HG03571 (cell line): ENCODE results near the gene TMEM72.
A peak's percentile ranks its signal among the peaks of the same experiment; 100 is the strongest.
"Not testable (repeated sequence)": the region's sequence is repeated elsewhere in the genome, so short reads cannot be mapped to it uniquely, and the experiment has no call there.

Experiments used
- ATAC-seq: cut with Tn5 transposase; IDR thresholded peaks from one replicate; pipeline ENCODE4 v1.9.1; 2021; ENCODE audit not compliant: unreplicated experiment

The TMEM72 gene

DNA sequence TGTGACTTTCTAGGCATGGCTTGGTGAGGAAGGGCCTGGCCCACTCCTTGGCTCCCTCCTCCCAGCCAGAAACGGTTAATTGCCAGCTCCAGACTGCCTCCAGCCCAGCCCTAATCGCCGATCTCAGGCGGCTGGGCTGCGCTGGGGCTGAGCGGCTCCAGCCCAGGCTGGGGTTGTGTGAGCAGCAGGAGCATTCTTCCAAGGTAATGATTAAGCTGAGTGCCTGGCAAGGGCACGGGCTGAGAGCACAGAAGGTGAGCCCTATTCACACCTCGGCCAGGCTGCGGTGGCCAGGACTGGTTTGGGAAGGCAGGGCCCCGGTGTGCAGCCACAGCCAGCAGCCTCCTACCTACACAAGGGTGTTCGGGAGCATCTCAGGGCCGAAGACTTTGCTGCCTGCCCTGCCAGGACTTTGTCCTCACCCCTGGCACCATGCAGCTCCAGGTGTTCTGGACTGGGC is at the start of gene TMEM72:
TSS of gene TMEM72 (plus strand) at position 257 of the 460 bp plus-strand sequence. CDS start at position 433, 176 bp downstream.
- ATAC-seq, result no peak

DNA sequence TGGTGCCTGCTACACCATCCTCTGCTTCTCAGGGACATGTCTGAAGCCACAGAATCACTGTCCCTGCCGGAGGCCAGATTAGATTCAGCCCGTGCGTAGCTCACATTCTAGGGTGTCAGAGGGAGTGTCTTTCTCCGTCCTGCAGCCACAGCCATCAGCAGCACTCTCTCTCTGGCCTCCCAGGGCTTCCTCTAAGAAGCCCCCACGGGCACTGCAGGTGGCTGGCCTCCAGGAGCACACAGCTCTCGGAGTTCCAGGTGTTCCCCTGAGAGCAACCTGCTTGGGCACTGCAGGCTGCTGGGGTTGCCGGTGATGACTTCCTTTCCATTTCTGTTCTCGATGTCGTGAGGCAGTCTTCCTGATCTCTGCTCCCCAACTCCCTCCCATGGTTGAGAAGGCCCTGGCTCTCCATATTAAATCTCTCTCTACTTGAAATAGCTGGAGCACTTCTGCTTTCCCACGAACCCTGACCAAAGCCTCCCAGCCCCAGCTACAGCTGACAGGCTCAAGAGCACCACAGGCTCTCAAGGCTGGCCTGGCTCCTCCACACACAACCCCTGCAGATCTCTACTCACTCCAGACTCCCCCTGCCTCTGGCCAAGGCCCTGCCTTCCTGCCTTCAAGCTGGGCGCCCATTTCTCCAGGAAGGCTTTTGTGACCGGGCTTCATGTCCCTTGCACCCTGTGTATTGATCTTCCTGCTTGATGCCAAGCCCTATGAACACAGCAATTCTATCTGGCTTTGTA is 49.0 kb upstream of the TMEM72 start:
- ATAC-seq, result no peak

DNA sequence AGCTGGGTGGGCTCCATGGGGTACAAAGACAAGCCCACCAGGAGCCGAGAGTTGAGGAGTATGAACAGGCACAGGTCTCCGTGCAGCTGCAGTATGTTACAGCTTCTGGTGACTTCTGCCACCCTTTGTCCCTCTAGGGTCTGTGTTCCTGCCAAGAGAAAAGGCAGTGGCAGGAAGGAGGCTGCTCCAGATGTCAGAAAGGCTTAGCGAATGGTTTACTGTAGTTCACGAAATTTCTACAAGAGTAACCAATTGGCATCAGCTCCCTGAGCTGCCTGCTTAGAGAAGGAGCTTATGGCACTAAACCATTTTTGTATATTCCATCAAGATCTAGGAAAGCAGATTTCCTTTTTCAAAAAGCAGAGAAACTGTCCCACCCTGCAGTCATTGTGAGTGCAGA is 48.2 kb upstream of the TMEM72 start:
- ATAC-seq, result no peak

DNA sequence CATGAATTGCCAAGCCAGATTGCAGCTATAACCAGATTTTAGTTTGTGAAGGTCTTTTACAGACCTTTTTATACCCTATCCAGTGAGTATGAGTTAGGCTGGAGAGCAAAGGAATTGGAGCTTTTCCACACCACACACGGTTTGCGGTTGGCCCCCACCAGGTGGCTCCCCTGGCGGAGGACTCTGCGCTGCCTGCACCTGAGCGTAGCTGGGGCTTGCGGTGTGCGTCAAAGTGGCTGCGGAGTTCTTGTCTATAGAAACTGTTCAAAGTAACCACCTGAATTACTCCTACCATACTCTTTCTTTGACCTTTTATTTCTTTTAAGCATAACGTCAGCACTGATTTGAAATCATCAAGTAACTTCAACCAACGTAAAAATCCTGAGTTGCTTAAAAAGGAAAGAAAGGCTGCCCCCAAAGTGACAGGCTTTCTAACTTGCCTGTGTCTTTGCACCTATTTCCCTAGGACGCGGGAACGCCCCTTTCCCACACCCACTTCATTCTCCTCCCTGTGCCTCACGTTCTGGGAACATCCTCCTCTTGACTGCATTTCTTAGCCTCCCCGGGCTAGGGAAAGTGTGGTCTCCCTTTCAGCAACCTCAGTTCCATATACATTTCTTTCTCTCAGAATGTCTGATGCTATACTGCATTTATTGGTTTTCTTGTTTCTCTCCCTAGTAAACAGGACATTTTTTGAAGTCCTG is 47.6 kb upstream of the TMEM72 start:
- no peak for ATAC-seq

DNA sequence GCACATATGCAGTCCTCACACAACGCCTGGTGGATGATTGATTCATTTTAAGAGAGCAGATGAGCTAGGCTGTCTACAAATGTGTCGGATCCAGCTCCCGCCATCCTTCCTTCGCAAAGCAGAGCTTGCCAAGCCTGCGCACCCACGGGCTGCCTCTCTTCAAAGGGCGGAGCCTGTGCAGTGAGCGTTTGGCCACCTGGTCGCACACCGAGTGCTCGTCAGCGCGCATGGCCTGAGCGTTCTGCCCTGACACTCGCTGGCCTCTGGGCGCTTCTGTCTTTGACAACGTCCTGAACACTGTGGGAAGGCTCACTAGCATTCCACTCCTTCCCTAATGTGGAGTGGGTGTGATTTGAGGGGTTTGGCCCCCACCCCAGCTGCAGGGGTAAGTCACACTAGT is 47.1 kb upstream of the TMEM72 start:
- ATAC-seq, result no peak

DNA sequence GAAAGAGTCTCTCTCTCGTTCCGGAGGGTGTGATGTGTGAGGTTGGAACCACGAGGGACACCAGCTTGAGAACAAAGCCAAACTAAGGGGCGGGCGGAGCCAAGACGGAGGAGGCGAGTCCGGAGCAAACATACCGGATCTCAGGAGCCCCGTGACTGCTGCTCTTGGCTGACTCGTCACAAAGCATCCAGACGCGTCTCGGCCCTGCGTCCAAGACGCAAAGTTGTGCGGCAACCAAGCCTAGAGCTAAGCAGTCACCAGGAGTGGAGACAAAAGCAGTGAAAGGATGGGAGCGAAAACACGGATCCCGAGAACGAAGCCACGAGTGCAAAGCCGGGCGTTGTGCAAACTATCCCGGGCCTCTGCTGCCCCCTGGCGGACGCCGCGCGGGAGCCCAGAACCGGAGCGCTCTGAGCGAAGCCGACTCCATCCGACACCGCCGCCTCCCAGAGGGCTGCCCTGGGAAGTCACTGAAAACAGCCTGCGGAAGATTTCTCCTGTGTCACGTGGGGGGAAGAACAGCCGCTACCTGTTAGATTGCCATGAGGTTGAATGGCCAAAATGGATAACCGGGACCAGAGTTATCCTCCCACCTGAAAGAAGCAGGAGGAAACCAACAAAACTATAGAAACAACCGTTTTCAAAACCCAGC is 46.4 kb upstream of the TMEM72 start:
- ATAC-seq, result peak; percentile 76

DNA sequence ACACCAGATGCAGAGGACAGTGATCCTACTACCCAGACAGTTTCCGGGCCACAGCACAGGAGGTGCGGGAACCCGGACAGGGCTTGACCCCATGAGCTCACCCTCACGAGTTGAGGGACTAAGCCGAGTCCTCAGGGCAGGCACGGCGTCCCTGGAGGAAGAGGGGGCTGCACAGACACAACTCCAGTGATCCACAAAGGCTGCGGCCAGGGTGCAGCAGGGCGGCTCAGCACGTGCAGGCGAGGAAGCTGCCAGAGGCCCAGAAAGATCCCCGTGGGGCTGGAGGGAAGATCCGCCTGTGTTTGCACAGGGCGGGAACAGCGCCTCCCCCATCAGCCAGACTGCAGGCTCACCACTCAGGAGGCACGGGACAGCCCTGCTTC is 45.9 kb upstream of the TMEM72 start:
- ATAC-seq, result no peak

DNA sequence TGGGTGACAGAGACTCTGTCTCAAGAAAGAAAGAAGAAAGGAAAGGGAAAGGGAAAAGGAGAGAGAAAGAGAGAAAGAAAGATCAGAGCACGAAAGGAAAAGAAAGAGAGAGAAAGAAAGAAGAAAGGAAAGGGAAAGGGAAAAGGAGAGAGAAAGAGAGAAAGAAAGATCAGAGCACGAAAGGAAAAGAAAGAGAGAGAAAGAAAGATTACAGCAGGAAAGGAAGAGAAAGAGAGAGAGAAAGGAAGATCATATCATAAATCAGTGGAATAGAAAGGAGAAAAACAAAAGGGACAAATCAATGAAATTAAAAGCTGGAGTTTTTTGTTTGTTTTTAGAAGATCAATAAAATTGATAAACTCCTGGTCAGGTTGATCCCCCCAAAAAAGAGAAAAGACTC is 44.8 kb upstream of the TMEM72 start:
- ATAC-seq, result not testable (repeated sequence)

DNA sequence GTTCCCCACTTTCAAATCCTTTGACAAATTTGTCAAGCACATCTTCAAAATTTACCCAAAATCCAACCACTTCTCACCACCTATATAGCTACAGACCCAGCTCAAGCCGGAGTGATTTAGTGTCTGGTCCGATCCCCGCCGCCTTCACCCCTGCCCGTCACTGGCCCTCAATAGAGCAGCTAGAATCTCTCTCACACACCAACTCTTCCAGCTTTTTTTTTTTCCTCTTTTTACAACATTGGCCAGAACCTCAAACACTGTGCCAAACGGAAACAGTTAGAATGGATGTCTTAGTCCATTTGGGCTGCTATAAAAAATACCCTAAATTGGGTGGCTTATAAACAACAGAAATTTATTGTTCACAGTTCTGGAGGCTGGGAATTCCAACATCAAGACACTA is 41.1 kb upstream of the TMEM72 start:
- ATAC-seq, result no peak

DNA sequence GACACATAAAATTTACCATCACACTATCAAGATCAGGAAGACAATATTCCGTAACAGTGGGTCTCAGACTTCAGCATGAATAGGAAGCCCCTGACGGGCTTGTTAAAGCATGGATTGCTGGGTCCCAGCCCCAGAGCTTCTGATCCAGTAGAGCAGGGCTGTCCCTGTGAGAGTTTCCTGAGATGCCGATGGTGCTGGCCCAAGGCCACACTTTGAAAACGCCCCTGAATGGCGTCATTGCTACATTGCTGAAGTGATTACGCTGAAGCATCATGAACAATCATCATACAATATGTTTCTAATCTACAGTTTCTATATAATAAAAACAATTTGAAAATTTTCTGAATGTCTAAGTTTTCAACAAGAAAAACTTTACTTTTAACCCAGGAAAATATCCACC is 38.0 kb upstream of the TMEM72 start:
- ATAC-seq, result no peak

DNA sequence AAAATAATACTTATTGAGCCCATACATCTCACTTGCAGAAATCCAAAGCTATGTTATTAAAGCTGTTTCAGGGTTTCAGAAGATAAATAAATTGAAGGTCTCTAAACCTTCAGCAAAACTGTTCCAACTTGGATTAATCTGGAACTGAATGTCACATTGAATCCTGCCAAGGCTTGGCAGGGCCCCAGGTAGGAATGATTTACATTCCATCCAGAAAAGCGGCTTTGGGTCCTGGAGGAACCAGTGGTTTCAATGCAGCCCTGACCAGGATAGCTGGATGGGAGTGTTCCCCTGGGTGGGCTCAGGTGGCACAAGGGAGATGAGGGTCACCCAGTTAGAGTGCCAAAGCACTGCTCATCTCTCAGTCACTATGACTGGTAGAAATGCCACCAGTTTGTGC is 37.0 kb upstream of the TMEM72 start:
- ATAC-seq, result no peak

DNA sequence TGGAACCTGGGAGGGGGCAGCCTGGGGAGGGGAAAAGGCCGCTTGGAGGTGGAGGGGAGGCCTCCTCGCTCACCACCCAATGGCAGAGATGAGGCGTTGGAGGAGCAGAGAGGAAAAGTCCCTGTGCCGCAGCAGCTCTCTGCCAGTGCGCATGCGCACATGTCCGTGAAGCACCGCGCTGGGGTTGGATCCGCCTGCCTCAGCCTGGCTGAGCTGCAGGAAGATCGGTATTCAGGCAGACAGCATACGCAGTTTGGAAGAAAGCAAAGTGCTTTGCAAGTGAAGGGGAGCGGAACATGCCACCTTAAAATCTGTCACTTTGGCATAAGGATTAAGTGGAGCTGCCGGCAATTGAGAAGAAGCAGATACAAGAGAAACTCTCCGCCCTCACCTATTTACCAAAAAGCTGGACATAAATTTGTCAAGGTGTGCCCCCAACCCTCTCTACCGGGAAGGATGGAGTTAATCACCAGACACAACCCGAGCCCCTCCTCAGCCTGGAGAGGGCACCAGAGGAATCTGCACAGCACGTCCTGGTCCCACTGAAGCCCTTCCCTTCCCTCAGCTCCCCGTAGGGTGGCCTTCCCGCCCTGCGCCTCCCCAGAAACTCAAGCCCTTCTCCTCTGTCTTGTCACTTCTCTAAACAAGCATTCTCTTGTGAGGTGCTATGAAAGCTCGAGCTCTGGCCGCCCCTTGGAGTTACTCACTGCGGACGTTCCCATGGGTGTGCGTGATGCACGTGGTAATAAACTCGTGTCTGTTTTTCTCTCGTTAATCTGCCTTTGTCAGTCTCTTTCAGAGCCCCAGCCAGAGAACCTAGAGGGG is 32.2 kb upstream of the TMEM72 start:
- ATAC-seq, result peak; percentile 74

DNA sequence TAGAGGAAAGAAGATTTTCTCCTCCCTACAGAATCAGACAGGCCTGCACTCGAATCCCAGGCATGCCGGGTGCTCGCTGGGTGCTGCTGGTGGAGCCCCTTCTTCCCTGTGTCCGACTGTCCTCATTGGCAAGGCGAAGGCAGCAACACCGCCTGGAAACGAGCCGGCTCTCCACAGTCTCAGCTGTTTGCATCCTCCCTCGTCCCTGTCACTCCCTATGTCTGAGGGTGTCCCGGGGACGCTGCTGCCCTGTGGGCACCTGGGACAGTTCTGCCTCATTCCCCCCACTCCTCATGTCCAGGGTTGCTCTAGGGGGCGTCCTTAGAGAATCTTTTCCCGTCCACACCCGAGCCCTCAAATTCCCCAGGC is 31.6 kb upstream of the TMEM72 start:
- ATAC-seq, result no peak

DNA sequence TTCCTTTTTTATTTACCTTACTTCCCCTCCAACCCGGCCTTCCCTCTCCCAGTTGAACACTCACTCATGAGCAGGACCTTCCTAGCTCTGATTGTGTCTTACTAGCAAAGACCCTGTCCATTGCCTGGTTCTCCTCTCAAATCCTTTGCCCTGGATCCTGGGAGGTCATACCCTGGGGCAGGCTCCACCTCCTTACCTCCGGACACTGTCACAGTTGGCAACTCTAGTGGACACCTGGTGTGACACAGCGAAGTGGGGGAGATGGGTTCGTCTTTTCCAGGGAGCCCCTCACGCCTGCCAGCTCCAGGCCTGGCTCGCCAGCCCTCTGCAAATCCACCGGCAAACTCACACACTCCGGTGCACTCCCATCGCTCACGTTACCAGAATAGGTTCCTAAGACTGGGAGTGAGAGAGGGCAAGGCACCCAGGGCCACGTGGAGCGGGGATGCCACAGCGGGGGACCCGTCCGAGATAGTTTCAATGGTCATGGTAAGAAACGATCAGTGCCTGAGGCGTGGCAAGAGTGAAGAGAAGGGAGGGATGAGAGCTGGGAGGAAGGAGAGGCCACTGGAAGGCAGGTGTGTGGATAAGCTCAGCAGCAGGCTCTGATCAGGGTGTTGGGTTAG is 30.9 kb upstream of the TMEM72 start:
- no peak for ATAC-seq

DNA sequence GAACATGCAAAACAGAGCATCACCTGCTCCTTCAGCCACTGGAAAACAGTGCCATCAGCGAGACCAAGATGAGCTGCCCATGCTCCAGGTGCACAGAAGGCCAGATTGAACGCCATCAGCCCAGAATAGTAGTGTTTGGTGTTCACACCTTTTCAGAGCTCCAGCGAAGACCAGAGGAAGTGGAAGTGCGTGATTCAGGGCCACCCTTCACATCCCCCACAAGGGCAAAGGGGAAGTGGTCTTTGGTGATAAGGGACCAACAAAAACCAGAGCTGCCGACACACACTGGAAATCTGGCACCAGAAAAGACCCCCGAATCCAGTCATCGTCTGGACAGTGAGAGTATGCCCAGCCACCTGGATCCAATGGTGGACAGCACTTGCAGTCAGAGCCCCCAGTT is 29.5 kb upstream of the TMEM72 start:
- ATAC-seq, result no peak

DNA sequence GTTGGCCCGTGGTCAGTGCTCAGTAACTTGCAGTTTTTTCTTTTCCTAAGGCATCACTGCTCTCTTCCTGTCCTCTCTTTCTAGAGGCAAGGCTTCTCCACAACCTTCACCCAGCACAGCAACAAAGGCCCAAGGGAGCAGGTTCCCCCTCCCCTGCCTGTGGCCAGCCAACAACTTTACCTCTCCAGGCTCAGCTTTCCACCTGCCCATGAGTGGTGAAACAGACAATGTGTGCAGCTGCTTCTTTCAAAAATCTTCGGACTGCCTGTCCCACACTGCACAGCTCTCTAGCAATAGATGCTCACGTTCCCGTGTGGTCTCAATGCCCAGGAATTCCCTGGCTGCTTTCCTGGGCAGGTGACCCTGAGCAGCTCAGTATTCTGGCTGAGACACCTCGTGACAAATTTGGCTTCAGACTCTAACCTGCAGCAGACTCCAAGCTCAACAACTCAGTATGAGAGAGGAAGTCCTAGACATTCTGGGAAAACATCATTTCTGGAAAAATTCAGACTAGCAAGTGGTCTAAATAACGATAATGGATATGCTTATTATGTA is 28.9 kb upstream of the TMEM72 start:
- ATAC-seq, result no peak

DNA sequence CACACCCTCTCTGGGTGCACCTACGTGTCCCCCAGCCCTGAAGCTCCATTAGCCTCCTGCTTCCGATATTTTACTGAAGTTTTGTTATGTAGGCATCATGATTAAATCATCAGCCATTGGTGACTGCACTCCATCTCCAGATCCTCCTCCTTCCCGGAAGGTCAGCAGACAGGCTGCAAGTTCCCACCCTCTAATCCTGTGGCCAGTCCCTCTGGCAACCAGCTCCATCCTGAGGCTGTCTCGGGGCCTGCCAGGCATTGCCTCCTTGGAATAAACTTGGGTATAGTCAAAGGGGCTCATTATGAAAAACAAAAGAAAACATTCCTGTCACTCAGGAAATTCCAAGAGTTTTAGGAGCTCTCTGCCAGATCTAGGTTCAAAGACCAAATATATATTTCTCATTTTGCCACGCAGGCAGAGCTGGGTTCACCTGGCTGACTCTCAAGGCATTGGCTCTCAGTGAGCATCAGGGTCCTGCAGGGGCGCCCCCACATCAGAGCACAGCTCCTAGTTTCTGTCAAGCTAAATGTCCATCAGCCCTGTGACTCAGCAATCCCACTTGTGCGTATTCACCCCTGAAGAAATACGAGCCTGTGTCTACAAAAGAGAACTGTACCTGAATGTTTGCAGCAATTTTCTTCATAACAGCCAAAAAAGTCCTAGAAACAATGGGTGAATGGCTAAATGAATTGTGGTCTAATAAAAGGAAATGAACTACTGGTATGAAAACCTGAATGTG is 27.4 kb upstream of the TMEM72 start:
- ATAC-seq, result no peak

DNA sequence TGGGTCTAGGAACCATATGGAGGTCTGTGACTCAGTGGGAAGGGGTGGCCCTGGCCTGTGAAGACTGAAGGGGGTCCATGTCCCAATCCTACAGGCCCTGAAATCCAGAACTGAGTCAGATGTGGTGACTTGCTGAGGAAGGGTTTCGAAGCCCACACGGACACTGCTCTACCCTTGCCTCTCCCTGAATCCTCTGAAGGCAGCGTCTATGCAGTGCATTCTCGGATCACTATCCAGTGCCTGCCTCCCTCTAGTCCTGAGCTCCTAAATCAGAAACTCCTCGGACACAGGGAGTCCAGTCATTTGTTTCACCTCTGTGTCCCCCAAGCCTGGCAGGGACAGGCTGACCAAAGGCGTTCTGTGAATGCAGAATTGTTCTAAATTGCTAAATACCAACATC is 25.4 kb upstream of the TMEM72 start:
- no peak for ATAC-seq

DNA sequence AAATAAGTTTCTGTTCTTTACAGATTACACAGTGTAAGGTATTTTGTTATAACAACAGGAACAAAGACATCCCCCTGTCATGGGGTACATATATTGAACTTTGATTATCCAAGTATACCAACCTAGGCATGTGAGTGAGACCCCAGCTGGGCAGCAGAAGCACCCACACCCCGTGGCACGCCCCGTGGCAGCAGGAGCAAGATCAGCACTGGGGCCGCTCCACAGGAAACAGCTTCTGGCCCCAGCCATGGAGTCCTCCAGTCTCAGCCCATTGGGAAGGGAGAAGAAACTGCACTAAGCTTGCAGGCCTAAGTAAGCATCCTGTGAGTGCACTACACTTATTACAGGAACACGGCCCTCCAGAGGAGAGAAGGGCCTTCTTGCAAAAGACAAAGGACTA is 24.2 kb upstream of the TMEM72 start:
- no peak for ATAC-seq

DNA sequence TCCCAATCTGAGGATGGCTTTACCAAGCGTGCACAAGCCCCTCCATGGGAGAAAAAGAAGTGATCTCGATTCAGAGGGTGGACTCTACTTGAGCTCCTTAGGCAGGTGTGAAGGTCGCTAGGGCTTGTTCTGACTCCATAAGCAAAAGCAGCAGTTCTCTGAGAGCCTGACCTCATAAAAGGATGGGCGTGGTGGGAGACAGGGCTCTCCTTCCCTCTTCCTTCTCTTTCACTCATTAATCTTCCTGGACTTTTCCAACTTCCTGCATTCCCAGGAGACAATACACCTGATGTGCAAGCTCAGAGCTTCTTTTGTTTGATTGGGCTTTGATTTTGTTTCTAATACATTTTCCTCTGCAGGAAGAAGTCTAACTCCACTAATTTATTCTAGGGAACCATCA is 22.3 kb upstream of the TMEM72 start:
- no peak for ATAC-seq
